Fibroblast of skin of left quadriceps (primary cell): ENCODE results near the gene C5orf58.

Experiments
- DNase-seq, 2 experiments: peaks; one replicate each; pipeline ENCODE4 v3.0.0-alpha.2; 2013; ENCODE audit warnings: low read depth in 2 of 2

Gene C5orf58

GRCh38 chr5:170232786-170233185, at the start of gene C5orf58:
Gene C5orf58, plus strand, starts transcription at chr5:170232985. Its CDS starts 1,992 bp downstream, at chr5:170234977.
- DNase-seq: no peak

- DNase-seq: peak; percentile 14 to 21
Observed at GRCh38 chr5:170183816-170184687, 48.7 kb upstream of the C5orf58 start.

GRCh38 chr5:170184737-170185136, 48.0 kb upstream of the C5orf58 start:
- no peak for DNase-seq

- no peak for DNase-seq
Observed at GRCh38 chr5:170186156-170186555, 46.6 kb upstream of the C5orf58 start.

- DNase-seq: no peak
Observed at GRCh38 chr5:170186856-170187255, 45.9 kb upstream of the C5orf58 start.

GRCh38 chr5:170190436-170191134, 42.2 kb upstream of the C5orf58 start:
- no peak for DNase-seq

- DNase-seq: no peak
Observed at GRCh38 chr5:170192829-170193228, 40.0 kb upstream of the C5orf58 start.

- DNase-seq: no peak
Observed at GRCh38 chr5:170195961-170196360, 36.8 kb upstream of the C5orf58 start.

- no peak for DNase-seq
Observed at GRCh38 chr5:170200876-170201275, 31.9 kb upstream of the C5orf58 start.

- DNase-seq: no peak
Observed at GRCh38 chr5:170201311-170201710, 31.5 kb upstream of the C5orf58 start.

GRCh38 chr5:170202117-170202516, 30.7 kb upstream of the C5orf58 start:
- DNase-seq: no peak

- DNase-seq: no peak
Observed at GRCh38 chr5:170204202-170204601, 28.6 kb upstream of the C5orf58 start.

GRCh38 chr5:170206216-170206615, 26.6 kb upstream of the C5orf58 start:
- DNase-seq: no peak

GRCh38 chr5:170206958-170207357, 25.8 kb upstream of the C5orf58 start:
- no peak for DNase-seq

GRCh38 chr5:170211575-170212334, 21.0 kb upstream of the C5orf58 start:
- no peak for DNase-seq

GRCh38 chr5:170216257-170216864, 16.4 kb upstream of the C5orf58 start:
- peak in 1 of 2 experiments; percentile 34 for DNase-seq

- DNase-seq: peak; percentile 34 to 40
Observed at GRCh38 chr5:170217831-170218230, 15.0 kb upstream of the C5orf58 start.

GRCh38 chr5:170218726-170219125, 14.1 kb upstream of the C5orf58 start:
- no peak for DNase-seq

- DNase-seq: peak; percentile 69
Observed at GRCh38 chr5:170219615-170220014, 13.2 kb upstream of the C5orf58 start.

- no peak for DNase-seq
Observed at GRCh38 chr5:170220191-170220590, 12.6 kb upstream of the C5orf58 start.

GRCh38 chr5:170221327-170221741, 11.5 kb upstream of the C5orf58 start:
- DNase-seq: no peak

- DNase-seq: no peak
Observed at GRCh38 chr5:170223360-170223759, 9.4 kb upstream of the C5orf58 start.
